Peyer's patch (tissue), 4 donors: ENCODE data around the gene OTOP2. TPM values are rescaled to one million over a fixed set of nuclear protein-coding genes. Genes with fewer than 3 reads are reported as not detected.
A peak's percentile ranks its signal among the peaks of the same experiment; 100 is the strongest.

ENCODE experiments used
- DNase-seq, 3 donors: peaks; one replicate each; pipeline ENCODE4 v3.0.0-alpha.2; 2017 to 2019
- H3K27ac ChIP-seq, 4 donors: fragments of 200-600 bp; sonication (generic); one replicate each; pipeline ENCODE4 v1.5.1; 2016 to 2019
- H3K27me3 ChIP-seq, 2 donors: fragments of 200-600 bp; sonication (generic); one replicate each; pipeline ENCODE4 v1.5.1; 2019
- H3K36me3 ChIP-seq, 3 donors: fragments of 200-600 bp; sonication (generic); one replicate each; pipeline ENCODE4 v1.5.1; 2016 to 2019
- H3K4me1 ChIP-seq, 4 donors: fragments of 200-600 bp; sonication (generic); one replicate each; pipeline ENCODE4 v1.5.1; 2016 to 2019
- H3K4me3 ChIP-seq, 4 donors: fragments of 200-600 bp; sonication (generic); 1 replicate in 3 of 4; 2 replicates in 1 of 4; pipeline ENCODE4 v1.5.1; 2016 to 2019; ENCODE audit warnings: mild to moderate bottlenecking in 1 of 4
- H3K9me3 ChIP-seq, 4 donors: fragments of 200-600 bp; sonication (generic); one replicate each; pipeline ENCODE4 v1.5.1; 2016 to 2019; ENCODE audit warnings: mild to moderate bottlenecking in 1 of 4
- CTCF ChIP-seq, 6 experiments: fragments of 450-650 bp in 4 of 6; fragments of 200-600 bp in 2 of 6; sonication (generic) in 1 of 6; IDR thresholded peaks; one replicate each; pipeline ENCODE4 v1.5.1; 2017 to 2019; ENCODE audit warnings: antibody characterized with exemption in 6 of 6, mild to moderate bottlenecking in 3 of 6, moderate library complexity in 1 of 6
- POLR2A ChIP-seq, 2 donors: fragments of 450-650 bp; IDR thresholded peaks; one replicate each; pipeline ENCODE4 v1.5.1; 2017; ENCODE audit warnings: antibody characterized with exemption in 2 of 2, mild to moderate bottlenecking in 2 of 2, moderate library complexity in 2 of 2
- total RNA-seq, 4 donors: library from RNA; depleted of rRNA; stranded (reverse); fragments of >200 nt; gene quantifications; one replicate each; pipeline ENCODE4 v1.1.0, GENCODE V29; 2016

The OTOP2 gene
- total RNA-seq, 4 donors from 2014 or later: 4.6 to 11.9 (median 8.8) TPM; not detected in 1

DNA sequence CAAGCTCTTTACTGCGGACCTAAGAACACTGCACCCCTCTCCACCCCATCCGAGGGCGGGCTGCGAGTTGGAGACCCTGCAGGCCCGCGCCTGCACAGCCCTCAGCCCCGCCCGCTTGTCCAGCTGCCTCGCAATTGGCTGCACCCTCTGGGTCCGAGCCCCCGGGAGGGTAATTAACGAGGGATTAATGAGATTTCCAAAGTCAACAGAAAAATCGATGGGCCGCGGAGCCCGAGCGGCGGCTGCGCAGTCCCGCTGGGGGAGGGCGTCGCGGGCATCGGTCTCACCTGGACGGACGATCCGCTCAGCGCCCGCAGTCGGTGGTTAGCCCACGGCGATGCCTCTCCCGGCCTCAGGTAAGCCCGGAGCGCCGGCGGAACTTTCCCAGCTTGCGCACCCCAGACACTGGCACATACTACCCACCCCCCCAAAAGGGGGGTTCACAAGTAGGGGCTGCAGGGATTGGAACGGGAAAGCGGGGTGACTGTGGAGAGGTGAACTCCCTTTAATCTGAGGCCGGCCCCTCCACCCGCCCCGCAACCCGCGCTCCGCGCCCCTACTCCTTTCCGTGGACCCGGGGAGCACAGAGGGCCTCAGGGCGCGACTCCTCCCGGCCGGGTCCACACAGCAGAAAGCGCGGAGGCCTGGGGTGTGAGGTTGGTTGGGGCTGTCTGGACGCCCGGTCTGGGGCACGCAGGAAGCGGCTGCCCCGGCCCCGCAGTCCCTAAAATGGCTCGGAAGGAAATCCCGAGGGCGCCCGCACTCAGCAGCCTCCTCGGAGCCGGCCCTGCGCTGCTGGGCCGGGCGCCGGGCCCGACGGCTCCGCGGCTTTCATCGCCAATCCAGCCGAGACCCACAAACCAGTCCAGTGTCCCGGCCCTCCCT, 11.8 kb downstream of the OTOP2 start, which contains the start of gene OTOP3:
OTOP3 (plus strand) TSS at position 314 of the 885 bp plus-strand sequence; CDS start at position 338, 24 bp downstream.
- H3K9me3 ChIP-seq: no peaks in the 10 kb centered on the region
- H3K27me3 ChIP-seq: peaks cover 0 to 18% of the 10 kb centered on the region in 2 donors
- H3K4me3 ChIP-seq: peak within 1 kb of the TSS in 2 of 4 donors; percentile 18 to 28
- H3K4me1 ChIP-seq: peaks cover 0 to 17% (median 0%) of the 10 kb centered on the region in 4 donors
- no peak for DNase-seq
- no peak for TF ChIP-seq CTCF (IDR thresholded peaks at IDR 0.05)
- no peak for TF ChIP-seq POLR2A (IDR thresholded peaks at IDR 0.05)
- no peak within 1 kb of the TSS for H3K27ac ChIP-seq
- H3K36me3 ChIP-seq: no peaks in the 10 kb centered on the region

GRCh38 chr17:74936470-74936799, 12.4 kb downstream of the OTOP2 start:
- DNase-seq: no peak
- H3K9me3 ChIP-seq: no peaks in the 10 kb centered on the region
- TF ChIP-seq POLR2A (IDR thresholded peaks at IDR 0.05) (no peak), CTCF (IDR thresholded peaks at IDR 0.05) (no peak)
- H3K4me1 ChIP-seq: peaks cover 0 to 17% (median 0%) of the 10 kb centered on the region in 4 donors
- no peak overlapping the region for H3K27ac ChIP-seq
- H3K27me3 ChIP-seq: peaks cover 0 to 18% of the 10 kb centered on the region in 2 donors
- no peaks in the 10 kb centered on the region for H3K36me3 ChIP-seq
- H3K4me3 ChIP-seq: peak overlapping the region in 2 of 4 donors; percentile 18 to 28

DNA sequence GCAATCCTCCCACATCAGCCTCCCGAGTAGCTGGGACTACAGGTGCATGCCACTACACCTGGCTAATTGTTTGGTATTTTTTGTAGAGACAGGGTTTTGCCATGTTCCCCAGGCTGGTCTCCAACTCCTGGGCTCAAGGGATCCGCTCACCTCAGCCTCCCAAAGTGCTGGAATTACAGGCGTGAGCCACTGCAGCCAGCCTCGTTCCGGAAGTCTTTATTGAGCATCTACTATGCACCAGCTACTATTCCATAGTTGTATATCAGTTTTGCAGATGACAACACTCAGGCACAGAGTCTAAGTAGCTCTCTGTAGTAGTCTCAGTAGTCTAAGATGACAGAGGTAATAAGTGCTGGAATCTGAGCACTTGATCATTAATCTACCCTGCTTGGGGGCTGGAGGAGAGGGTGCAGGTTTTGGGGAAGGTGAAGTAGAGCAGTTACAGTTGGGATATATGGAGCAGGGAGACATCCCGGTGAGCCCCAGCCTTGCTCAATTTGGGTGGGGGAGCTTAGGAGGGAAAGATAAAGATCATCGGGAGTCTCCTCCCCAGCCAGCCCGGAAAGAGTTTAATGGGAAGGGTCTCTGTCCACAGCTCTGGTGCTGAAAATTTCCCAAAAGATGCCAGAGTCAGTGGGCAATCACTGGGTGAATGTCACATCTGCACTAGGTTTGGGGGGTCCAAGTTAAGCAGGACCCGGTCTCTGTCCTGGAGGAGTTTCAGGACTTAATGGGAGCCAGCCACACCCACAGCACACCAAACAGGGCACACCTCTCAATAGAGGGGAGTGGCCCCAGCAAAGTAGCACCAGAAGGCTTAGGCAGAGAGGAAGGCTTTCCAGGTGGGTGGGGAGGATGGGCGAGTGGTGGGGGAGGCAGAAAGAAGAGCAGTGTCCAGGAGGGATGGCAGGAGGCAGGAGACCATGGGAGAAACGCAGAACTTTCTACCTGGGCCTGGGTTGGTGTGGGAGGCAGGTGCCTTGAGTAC, 13.3 kb downstream of the OTOP2 start:
- Histone ChIP-seq H3K27ac (no peak overlapping the region), H3K9me3 (no peaks in the 10 kb centered on the region), H3K4me3 (no peak overlapping the region), H3K36me3 (no peaks in the 10 kb centered on the region), H3K27me3 (peaks cover 0 to 18% of the 10 kb centered on the region in 2 donors), H3K4me1 (peaks cover 0 to 17% (median 0%) of the 10 kb centered on the region in 4 donors)
- no peak for TF ChIP-seq CTCF (IDR thresholded peaks at IDR 0.05)
- TF ChIP-seq POLR2A (IDR thresholded peaks at IDR 0.05): no peak
- no peak for DNase-seq

DNA sequence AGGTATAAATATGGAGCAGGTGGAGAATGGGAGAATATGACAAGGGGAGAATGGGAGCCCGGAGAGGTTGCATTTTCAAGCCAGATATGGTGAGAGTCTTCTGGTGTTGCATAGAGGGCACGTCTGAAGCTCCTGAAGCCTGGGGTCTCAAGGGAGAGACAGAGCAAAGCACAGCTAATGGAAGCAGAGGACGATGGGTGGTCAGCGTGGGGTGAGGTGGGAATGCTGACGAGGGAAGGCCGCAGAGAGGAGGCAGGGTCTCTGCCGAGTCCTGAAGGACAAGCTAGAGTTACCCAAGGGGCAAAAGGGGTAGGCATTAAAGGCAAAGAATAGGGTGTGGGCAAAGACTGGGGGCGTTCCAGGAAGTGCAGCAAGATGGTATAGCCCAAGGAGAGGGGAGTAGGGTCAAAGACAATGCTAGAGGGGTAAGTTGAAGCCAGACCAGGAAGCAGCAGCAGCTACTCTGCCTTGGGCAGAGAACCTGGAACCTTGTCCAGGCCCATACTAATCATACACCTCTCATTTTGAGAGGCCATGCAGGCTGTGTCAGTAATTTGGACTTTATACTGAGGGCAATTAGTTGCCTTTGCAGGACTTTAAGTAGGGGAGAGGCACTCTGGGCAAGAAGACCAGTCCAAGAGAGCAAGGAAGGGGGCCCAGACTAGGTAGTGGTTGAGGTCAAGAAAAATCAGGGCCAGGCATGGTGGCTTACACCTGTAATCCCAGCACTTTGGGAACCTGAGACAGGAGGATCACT, 14.3 kb downstream of the OTOP2 start:
- Histone ChIP-seq H3K4me1 (peaks cover 0 to 17% (median 0%) of the 10 kb centered on the region in 4 donors), H3K27ac (peak overlapping the region in 2 of 4 donors; percentile 2 to 69), H3K36me3 (no peaks in the 10 kb centered on the region), H3K27me3 (peaks cover 0 to 18% of the 10 kb centered on the region in 2 donors), H3K4me3 (no peak overlapping the region), H3K9me3 (no peaks in the 10 kb centered on the region)
- DNase-seq: no peak
- TF ChIP-seq POLR2A (IDR thresholded peaks at IDR 0.05) (peak in 1 of 2 donors; percentile 39), CTCF (IDR thresholded peaks at IDR 0.05) (no peak)

DNA sequence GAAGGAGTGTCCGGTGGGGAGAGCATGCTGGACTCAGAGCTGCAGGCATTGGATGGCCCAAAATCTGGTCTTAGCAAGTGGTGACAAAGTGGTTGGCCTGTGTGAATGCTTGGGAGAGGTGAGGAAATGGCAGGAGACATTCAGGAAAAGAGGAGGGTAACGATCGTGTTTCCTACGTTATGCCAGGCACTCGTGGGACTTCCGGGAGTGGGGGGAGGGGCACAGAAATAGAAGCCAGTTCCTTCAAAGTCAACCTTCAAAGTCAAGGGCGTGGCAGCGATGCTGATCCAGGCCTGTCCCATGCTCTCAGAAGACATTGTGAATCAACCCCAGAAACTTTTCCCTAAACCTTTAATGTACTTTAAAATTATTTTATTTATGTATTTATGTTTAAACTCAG, 15.5 kb downstream of the OTOP2 start:
- DNase-seq: no peak
- no peak for TF ChIP-seq CTCF (IDR thresholded peaks at IDR 0.05)
- no peak for TF ChIP-seq POLR2A (IDR thresholded peaks at IDR 0.05)
- Histone ChIP-seq H3K4me3 (no peak overlapping the region), H3K36me3 (no peaks in the 10 kb centered on the region), H3K27ac (no peak overlapping the region), H3K9me3 (no peaks in the 10 kb centered on the region), H3K27me3 (peaks cover 0 to 18% of the 10 kb centered on the region in 2 donors), H3K4me1 (peaks cover 0 to 17% (median 0%) of the 10 kb centered on the region in 4 donors)
